CD4-positive, alpha-beta T cell treated with Interleukin-6 for 4 hours (primary cell): ENCODE results near the gene LLGL2.

ENCODE experiments used
- DNase-seq: peaks from one replicate; pipeline ENCODE4 v3.0.0-alpha.2; 2020; ENCODE audit warnings: mixed read lengths

The LLGL2 gene

DNA sequence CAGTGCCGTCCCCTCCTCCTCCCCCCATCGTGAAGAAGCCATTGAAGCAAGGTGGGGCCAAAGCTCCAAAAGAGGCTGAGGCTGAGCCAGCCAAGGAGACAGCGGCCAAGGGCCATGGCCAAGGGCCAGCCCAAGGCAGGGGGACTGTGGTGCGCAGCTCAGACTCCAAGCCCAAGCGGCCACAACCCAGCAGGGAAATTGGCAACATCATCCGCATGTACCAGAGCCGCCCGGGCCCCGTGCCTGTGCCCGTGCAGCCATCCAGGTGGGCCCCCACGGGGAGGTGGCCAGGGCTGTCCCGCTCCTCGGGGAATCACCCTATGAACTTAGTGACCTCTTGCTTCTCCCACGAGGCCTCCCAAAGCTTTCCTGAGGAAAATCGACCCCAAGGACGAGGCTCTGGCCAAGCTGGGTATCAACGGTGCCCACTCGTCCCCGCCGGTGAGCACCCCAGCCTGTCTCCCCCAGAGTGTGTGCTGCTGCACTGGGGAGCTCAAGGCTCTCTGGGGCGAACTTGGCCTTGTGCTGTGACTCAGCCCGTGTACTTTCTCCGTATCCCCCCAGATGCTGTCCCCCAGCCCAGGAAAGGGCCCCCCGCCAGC is 91.1 kb downstream of the LLGL2 start:
- no peak for DNase-seq

GRCh38 chr17:75617218-75617617 is 91.7 kb downstream of the LLGL2 start:
- no peak for DNase-seq

- no peak for DNase-seq
These were observed 92.2 kb downstream of the LLGL2 start for GRCh38 chr17:75617675-75618074.

- DNase-seq = peak; percentile 31
These were observed 94.3 kb downstream of the LLGL2 start for GRCh38 chr17:75619506-75620431.

- DNase-seq = no peak
These were observed 96.0 kb downstream of the LLGL2 start for GRCh38 chr17:75621489-75621888.

DNA sequence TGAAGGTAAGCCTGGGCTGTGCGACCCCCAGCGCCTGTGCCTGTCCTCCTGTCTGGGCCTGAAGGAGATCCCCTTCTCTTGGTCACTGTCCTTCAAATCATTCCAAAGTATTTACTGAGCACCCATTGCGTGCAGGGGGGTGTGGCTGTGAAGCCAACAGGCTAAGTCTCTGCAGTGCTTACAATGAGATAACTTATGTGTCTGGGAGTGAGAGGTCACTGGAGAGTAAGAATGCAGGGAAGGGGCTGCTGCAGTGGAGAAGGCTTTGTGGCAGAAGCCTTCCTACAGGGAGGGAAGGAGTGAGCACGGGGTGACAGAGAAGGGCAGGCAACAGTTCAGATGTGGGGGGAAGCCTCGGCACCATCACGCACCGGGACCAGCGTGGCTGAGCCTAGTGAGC is 96.6 kb downstream of the LLGL2 start:
- no peak for DNase-seq

DNA sequence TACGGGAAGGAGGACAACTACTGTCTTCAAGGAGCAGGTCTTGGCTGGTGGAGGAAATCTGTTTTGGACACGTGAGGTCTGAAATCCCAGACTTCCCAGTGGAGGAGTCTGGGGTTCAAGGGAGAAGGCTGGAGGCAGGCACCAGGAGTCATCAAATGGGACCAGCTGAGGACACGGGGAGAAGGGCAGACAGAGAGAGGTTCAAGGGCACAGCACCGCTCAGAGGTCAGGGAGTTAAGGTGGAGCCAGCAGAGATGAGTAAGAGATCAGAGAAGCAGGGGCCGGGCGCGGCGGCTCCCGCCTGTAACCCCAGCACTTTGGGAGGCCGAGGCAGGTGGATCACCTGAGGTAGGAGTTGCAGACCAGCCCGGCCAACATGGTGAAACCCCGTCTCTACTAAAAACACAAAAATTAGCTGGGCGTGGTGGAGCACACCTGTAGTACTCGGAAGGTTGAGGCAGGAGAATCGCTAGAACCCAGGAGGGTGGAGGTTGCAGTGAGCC is 97.3 kb downstream of the LLGL2 start:
- no peak for DNase-seq

- DNase-seq = no peak
These were observed 97.9 kb downstream of the LLGL2 start for GRCh38 chr17:75623386-75623785.

GRCh38 chr17:75624021-75624420 is 98.5 kb downstream of the LLGL2 start:
- DNase-seq = no peak
